CD4-positive, alpha-beta memory T cell (primary cell): ENCODE data around the gene IQCK. TPM values are rescaled to one million over a fixed set of nuclear protein-coding genes. Genes with fewer than 3 reads are reported as not detected.

Experiments
- CTCF ChIA-PET: fragments of 350-600 bp; sonication (Branson Sonifier 250); formaldehyde crosslinking; loops from one replicate; lab custom pipeline; 2021; ENCODE audit warnings: inconsistent platforms; ENCODE audit not compliant: partially characterized antibody; lab: Charles Lee
- POLR2A ChIA-PET: fragments of 350-600 bp; sonication (Branson Sonifier 250); formaldehyde crosslinking; loops from one replicate; lab custom pipeline; 2021; ENCODE audit not compliant: partially characterized antibody; lab: Charles Lee
- DNase-seq, 5 donors: peaks; one replicate each; pipeline versions ENCODE4 v3.0.0 to v3.0.0-alpha.2; 2020 to 2022; ENCODE audit warnings: mixed read lengths in 1 of 5
- H3K27ac ChIP-seq: one replicate; pipeline ENCODE4 v1.7.0; 2013; ENCODE audit warnings: low read depth, low read length
- H3K27me3 ChIP-seq: 2 replicates; pipeline ENCODE4 v1.7.0; 2013; ENCODE audit warnings: mild to moderate bottlenecking, low read length, moderate library complexity; ENCODE audit not compliant: insufficient read depth
- H3K36me3 ChIP-seq: 2 replicates; pipeline ENCODE4 v1.7.0; 2013; ENCODE audit warnings: mild to moderate bottlenecking, low read length, moderate library complexity; ENCODE audit not compliant: insufficient read depth
- H3K4me1 ChIP-seq: 2 replicates; pipeline ENCODE4 v1.7.0; 2013; ENCODE audit warnings: mild to moderate bottlenecking, low read length, moderate library complexity; ENCODE audit not compliant: insufficient read depth
- H3K4me3 ChIP-seq, 2 donors: one replicate each; pipeline ENCODE4 v1.7.0; 2013; ENCODE audit warnings: low read length in 2 of 2, mild to moderate bottlenecking in 1 of 2
- H3K9me3 ChIP-seq, 2 donors: one replicate each; pipeline ENCODE4 v1.7.0; 2013; ENCODE audit warnings: low read length in 2 of 2, control low read depth in 1 of 2; ENCODE audit not compliant: control insufficient read depth in 1 of 2
- H3K27ac Mint-ChIP-seq, 7 donors: one replicate each; pipeline ENCODE4 v1.8.0; 2020 to 2021; ENCODE audit warnings: mixed read lengths in 7 of 7, mild to moderate bottlenecking in 6 of 7, inconsistent platforms in 3 of 7, moderate library complexity in 3 of 7
- H3K27me3 Mint-ChIP-seq, 2 donors: one replicate each; pipeline ENCODE4 v1.8.0; 2020 to 2021; ENCODE audit warnings: mixed read lengths in 2 of 2
- H3K36me3 Mint-ChIP-seq, 2 donors: one replicate each; pipeline ENCODE4 v1.8.0; 2020 to 2021; ENCODE audit warnings: mixed read lengths in 2 of 2, inconsistent platforms in 1 of 2, mild to moderate bottlenecking in 1 of 2
- H3K4me1 Mint-ChIP-seq, 4 donors: one replicate each; pipeline ENCODE4 v1.8.0; 2020 to 2021; ENCODE audit warnings: mixed read lengths in 4 of 4, mild to moderate bottlenecking in 1 of 4
- H3K4me3 Mint-ChIP-seq, 8 donors: one replicate each; pipeline ENCODE4 v1.8.0; 2020 to 2021; ENCODE audit warnings: mixed read lengths in 8 of 8, mild to moderate bottlenecking in 7 of 8, moderate library complexity in 6 of 8, inconsistent platforms in 3 of 8
- H3K9me3 Mint-ChIP-seq, 8 donors: one replicate each; pipeline ENCODE4 v1.8.0; 2020 to 2021; ENCODE audit warnings: mixed read lengths in 8 of 8, mild to moderate bottlenecking in 5 of 8, inconsistent platforms in 3 of 8, moderate library complexity in 1 of 8
- intact Hi-C: fragments of 100-400 bp; cut with micrococcal nuclease; formaldehyde crosslinking; loops from one replicate; pipeline ENCODE4 v1.15.1; 2023
- polyA plus RNA-seq, 2 donors: library from polyadenylated mRNA; unstranded; fragments of 300-500 nt; fragmentation: Illumina TruSeq; gene quantifications; one replicate each; pipeline ENCODE4 v1.2.3, GENCODE V29; 2021
- total RNA-seq, 2 experiments: library from RNA; stranded (reverse); gene quantifications; one replicate each; pipeline ENCODE4 v1.2.3, GENCODE V29; 2021

Gene IQCK
- total and polyA plus RNA-seq, 4 experiments from 2014 or later = 1.3 to 4.1 (median 2.4) TPM

DNA sequence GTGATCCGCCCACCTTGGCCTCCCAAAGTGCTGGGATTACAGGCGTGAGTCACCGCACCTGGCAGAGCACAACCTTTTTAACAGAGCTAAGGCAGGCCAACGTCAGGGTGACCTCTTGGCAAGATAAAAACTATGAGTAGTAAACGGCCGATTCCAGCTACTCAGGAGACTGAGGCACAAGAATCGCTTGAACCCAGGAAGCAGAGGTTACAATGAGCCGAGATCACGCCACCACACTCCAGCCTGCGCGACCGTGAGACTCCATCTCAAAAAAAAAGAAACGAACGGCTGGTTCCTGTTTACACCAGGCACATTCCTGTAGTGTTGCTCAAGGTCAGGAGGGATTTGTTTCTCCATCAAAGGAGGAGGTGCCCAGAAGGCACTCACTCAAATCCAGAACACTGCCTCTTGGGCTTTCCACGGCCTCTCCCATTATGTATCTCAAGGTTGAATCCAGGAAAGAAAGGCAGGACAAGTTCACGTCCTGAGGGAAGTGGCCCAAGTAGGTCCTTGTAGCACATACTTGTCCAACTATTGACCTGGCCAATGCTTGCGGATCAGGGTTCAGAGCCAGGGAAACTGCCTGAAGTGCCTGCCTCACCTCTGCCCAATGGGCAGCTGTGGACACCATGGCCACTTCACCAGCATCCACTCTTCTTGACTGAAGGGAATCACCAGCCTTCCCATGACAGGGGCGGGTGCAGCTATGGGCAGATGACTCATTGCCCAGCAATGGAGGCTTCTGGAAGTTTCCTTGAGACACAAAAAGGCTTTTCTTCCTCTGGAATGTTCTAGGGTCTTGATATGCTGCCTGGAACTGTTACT lies 13.5 kb upstream of the IQCK start:
- ChIA-PET CTCF (interaction anchor here (1.4 kb wide), 2 partner anchors 8 to 13 kb away, joined by 3 read pairs; no protein-coding TSS in a partner anchor), POLR2A (interaction anchor here (2.9 kb wide), 1 partner anchor 9 kb away, joined by 11 read pairs; no protein-coding TSS in a partner anchor)
- Mint-ChIP-seq H3K27ac (peak overlapping the region in 2 of 7 donors; percentile 23 to 66), H3K4me1 (peaks cover 4 to 25% (median 10%) of the 10 kb centered on the region in 4 donors), H3K36me3 (peaks cover 62 to 75% of the 10 kb centered on the region in 2 donors), H3K4me3 (no peak overlapping the region), H3K9me3 (no peaks in the 10 kb centered on the region), H3K27me3 (no peaks in the 10 kb centered on the region)
- Histone ChIP-seq H3K4me1 (no peaks in the 10 kb centered on the region), H3K36me3 (peaks cover 31% of the 10 kb centered on the region), H3K9me3 (no peaks in the 10 kb centered on the region), H3K27ac (no peak overlapping the region), H3K27me3 (no peaks in the 10 kb centered on the region), H3K4me3 (no peak overlapping the region)
- intact Hi-C loops = no loop called here
- no peak for DNase-seq

DNA sequence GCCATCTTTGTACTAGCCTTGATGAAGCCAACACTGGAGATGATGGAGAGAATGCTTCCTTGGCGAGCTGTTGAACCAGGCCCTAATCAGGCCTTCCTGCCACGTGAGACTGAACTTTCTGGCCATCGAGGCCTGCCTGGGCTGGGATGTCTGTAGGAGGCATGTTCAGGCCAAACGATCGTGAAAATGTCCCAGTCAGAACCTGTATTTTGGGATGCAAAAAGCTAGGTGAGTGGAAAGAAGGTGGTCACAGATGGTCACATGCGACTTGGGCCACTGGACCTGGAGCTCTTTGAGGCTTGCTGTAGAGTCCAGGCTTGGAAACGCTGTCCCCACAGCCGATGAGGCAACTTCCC lies 12.9 kb upstream of the IQCK start:
- POLR2A ChIA-PET = interaction anchor here (2.9 kb wide), 1 partner anchor 9 kb away, joined by 11 read pairs; no protein-coding TSS in a partner anchor
- Mint-ChIP-seq H3K27ac (peak overlapping the region in 1 of 7 donors; percentile 23), H3K4me1 (peaks cover 5 to 23% (median 6%) of the 10 kb centered on the region in 4 donors), H3K36me3 (peaks cover 64 to 75% of the 10 kb centered on the region in 2 donors), H3K27me3 (no peaks in the 10 kb centered on the region), H3K9me3 (no peaks in the 10 kb centered on the region), H3K4me3 (no peak overlapping the region)
- Histone ChIP-seq H3K27ac (no peak overlapping the region), H3K4me3 (no peak overlapping the region), H3K9me3 (no peaks in the 10 kb centered on the region), H3K36me3 (peaks cover 30% of the 10 kb centered on the region), H3K4me1 (no peaks in the 10 kb centered on the region), H3K27me3 (no peaks in the 10 kb centered on the region)
- intact Hi-C loops = no loop called here
- CTCF ChIA-PET = interaction anchor here (1.4 kb wide), 3 partner anchors 9 to 12 kb away, joined by 3 to 4 read pairs (median 3); no protein-coding TSS in a partner anchor
- no peak for DNase-seq

DNA sequence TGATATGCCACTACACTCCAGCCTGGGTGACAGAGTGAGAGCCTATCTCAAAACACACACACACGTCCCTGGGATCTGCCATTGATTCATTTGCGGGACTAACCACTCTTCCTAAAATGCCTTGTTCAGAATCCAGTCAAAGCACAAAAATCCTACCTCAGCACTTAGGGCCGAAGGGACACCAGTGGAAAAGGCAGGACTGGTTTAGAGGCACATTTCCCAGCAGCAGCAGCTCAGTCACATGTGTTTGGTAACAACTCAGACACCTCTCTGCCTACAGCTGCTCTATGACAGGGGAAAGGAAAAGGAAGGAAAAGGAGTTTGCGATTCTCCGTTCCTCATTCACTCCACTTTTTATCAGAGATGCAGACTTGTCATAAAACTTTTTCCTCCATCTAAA lies 12.2 kb upstream of the IQCK start:
- Mint-ChIP-seq H3K27ac (peak overlapping the region in 1 of 7 donors; percentile 42), H3K9me3 (no peaks in the 10 kb centered on the region), H3K36me3 (peaks cover 57 to 71% of the 10 kb centered on the region in 2 donors), H3K4me3 (no peak overlapping the region), H3K27me3 (no peaks in the 10 kb centered on the region), H3K4me1 (peaks cover 0 to 21% (median 4%) of the 10 kb centered on the region in 4 donors)
- intact Hi-C loops = no loop called here
- H3K27ac ChIP-seq = no peak overlapping the region
- no peaks in the 10 kb centered on the region for H3K4me1 ChIP-seq
- no peaks in the 10 kb centered on the region for H3K27me3 ChIP-seq
- DNase-seq = no peak
- POLR2A ChIA-PET = interaction anchor here (2.9 kb wide), 1 partner anchor 10 kb away, joined by 11 read pairs; no protein-coding TSS in a partner anchor
- H3K9me3 ChIP-seq = no peaks in the 10 kb centered on the region
- CTCF ChIA-PET = interaction anchor here (1.0 to 1.4 kb wide), 4 partner anchors 9 to 122 kb away, joined by 3 to 4 read pairs (median 4); no protein-coding TSS in a partner anchor
- H3K4me3 ChIP-seq = no peak overlapping the region
- H3K36me3 ChIP-seq = peaks cover 34% of the 10 kb centered on the region

DNA sequence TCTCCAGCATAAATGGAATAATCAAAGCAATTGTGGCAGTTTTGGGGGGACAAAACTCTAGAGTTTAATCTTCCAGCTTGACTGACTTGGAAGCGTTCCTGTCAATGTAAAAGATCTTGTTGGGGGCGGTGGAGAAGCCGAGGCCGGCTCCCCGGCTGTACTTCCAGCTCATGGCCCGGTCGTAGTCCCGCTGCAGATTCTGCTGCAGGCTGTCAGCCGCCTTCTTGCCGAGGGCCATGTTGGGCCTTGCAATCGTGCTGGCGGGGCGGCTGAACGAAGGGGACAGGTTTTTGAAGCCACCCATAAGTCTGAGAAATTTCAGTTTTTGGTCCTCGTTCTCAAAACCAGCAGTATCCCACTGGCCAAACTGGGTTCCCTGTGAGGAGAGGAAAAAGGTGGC lies 11.2 kb upstream of the IQCK start:
- no peaks in the 10 kb centered on the region for H3K27me3 Mint-ChIP-seq
- intact Hi-C loops = no loop called here

GRCh38 chr16:19707569-19708295 lies 10.3 kb upstream of the IQCK start:
- POLR2A ChIA-PET = no interaction called here
- H3K4me3 ChIP-seq = no peak overlapping the region
- intact Hi-C loops = no loop called here
- H3K27ac Mint-ChIP-seq = no peak overlapping the region
- no peaks in the 10 kb centered on the region for H3K4me1 ChIP-seq
- CTCF ChIA-PET = no interaction called here
- peaks cover 43% of the 10 kb centered on the region for H3K36me3 ChIP-seq
- H3K27me3 Mint-ChIP-seq = no peaks in the 10 kb centered on the region
- H3K9me3 Mint-ChIP-seq = no peaks in the 10 kb centered on the region
- no peaks in the 10 kb centered on the region for H3K9me3 ChIP-seq
- H3K4me3 Mint-ChIP-seq = no peak overlapping the region
- no peak for DNase-seq
- no peak overlapping the region for H3K27ac ChIP-seq
- H3K36me3 Mint-ChIP-seq = peaks cover 52 to 68% of the 10 kb centered on the region in 2 donors
- no peaks in the 10 kb centered on the region for H3K27me3 ChIP-seq
- H3K4me1 Mint-ChIP-seq = peaks cover 7 to 21% (median 7%) of the 10 kb centered on the region in 4 donors

More for the DNA sequence above, 11.2 kb upstream of the IQCK start:
- peaks cover 36% of the 10 kb centered on the region for H3K36me3 ChIP-seq
- H3K27me3 ChIP-seq = no peaks in the 10 kb centered on the region
- Mint-ChIP-seq H3K4me1 (peaks cover 5 to 21% (median 7%) of the 10 kb centered on the region in 4 donors), H3K27ac (no peak overlapping the region), H3K4me3 (no peak overlapping the region), H3K36me3 (peaks cover 54 to 70% of the 10 kb centered on the region in 2 donors), H3K9me3 (no peaks in the 10 kb centered on the region)
- H3K27ac ChIP-seq = no peak overlapping the region
- DNase-seq = no peak
- ChIA-PET POLR2A (interaction anchor here (2.9 kb wide), 1 partner anchor 11 kb away, joined by 11 read pairs; no protein-coding TSS in a partner anchor), CTCF (interaction anchor here (1.0 kb wide), 1 partner anchor 123 kb away, joined by 4 read pairs; no protein-coding TSS in a partner anchor)
- no peak overlapping the region for H3K4me3 ChIP-seq
- no peaks in the 10 kb centered on the region for H3K9me3 ChIP-seq
- no peaks in the 10 kb centered on the region for H3K4me1 ChIP-seq

- CTCF ChIA-PET = no interaction called here
- H3K4me3 ChIP-seq = no peak overlapping the region
Observed at GRCh38 chr16:19708296-19709205, 9.5 kb upstream of the IQCK start.

More at GRCh38 chr16:19708296-19709205, 9.5 kb upstream of the IQCK start:
- Histone ChIP-seq H3K27me3 (no peaks in the 10 kb centered on the region), H3K36me3 (peaks cover 35% of the 10 kb centered on the region), H3K4me1 (no peaks in the 10 kb centered on the region), H3K9me3 (no peaks in the 10 kb centered on the region), H3K27ac (no peak overlapping the region)
- H3K9me3 Mint-ChIP-seq = no peaks in the 10 kb centered on the region
- no peak for DNase-seq
- no peaks in the 10 kb centered on the region for H3K27me3 Mint-ChIP-seq
- POLR2A ChIA-PET = no interaction called here
- H3K4me3 Mint-ChIP-seq = no peak overlapping the region
- peaks cover 5 to 19% (median 7%) of the 10 kb centered on the region in 4 donors for H3K4me1 Mint-ChIP-seq
- H3K36me3 Mint-ChIP-seq = peaks cover 45 to 66% of the 10 kb centered on the region in 2 donors
- peak overlapping the region in 1 of 7 donors; percentile 62 for H3K27ac Mint-ChIP-seq
- intact Hi-C loops = no loop called here
